HG03354 (cell line): ENCODE results near the gene PCLO.
"Not testable (repeated sequence)": the region's sequence is repeated elsewhere in the genome, so short reads cannot be mapped to it uniquely, and the experiment has no call there.

Experiments
- ATAC-seq: cut with Tn5 transposase; IDR thresholded peaks from one replicate; pipeline ENCODE4 v1.9.1; 2021; ENCODE audit warnings: mild to moderate bottlenecking; ENCODE audit not compliant: unreplicated experiment, poor library complexity, severe bottlenecking

The PCLO gene

GRCh38 chr7:82975811-82976468, 186.7 kb downstream of the PCLO start:
- no peak for ATAC-seq

- ATAC-seq, result no peak
Observed at GRCh38 chr7:82972135-82972534, 190.5 kb downstream of the PCLO start.

GRCh38 chr7:82965088-82966036, 197.3 kb downstream of the PCLO start:
- no peak for ATAC-seq

GRCh38 chr7:82964150-82964882, 198.4 kb downstream of the PCLO start:
- ATAC-seq, result peak; percentile 70

- ATAC-seq, result no peak
Observed at GRCh38 chr7:82961240-82961639, 201.4 kb downstream of the PCLO start.

- no peak for ATAC-seq
Observed at GRCh38 chr7:82959528-82959927, 203.2 kb downstream of the PCLO start.

GRCh38 chr7:82957521-82957920, 205.2 kb downstream of the PCLO start:
- ATAC-seq, result no peak

- no peak for ATAC-seq
Observed at GRCh38 chr7:82953324-82954027, 209.2 kb downstream of the PCLO start.

- no peak for ATAC-seq
Observed at GRCh38 chr7:82950436-82950835, 212.2 kb downstream of the PCLO start.

- no peak for ATAC-seq
Observed at GRCh38 chr7:82945480-82945879, 217.2 kb downstream of the PCLO start.

GRCh38 chr7:82945056-82945455, 217.6 kb downstream of the PCLO start:
- no peak for ATAC-seq

- no peak for ATAC-seq
Observed at GRCh38 chr7:82932516-82932915, 230.2 kb downstream of the PCLO start.

GRCh38 chr7:82926477-82926876, 236.2 kb downstream of the PCLO start:
- ATAC-seq, result no peak

- ATAC-seq, result no peak
Observed at GRCh38 chr7:82925331-82925730, 237.4 kb downstream of the PCLO start.

GRCh38 chr7:82906502-82906901, 256.2 kb downstream of the PCLO start:
- ATAC-seq, result no peak

GRCh38 chr7:82904871-82905270, 257.8 kb downstream of the PCLO start:
- no peak for ATAC-seq

- ATAC-seq, result not testable (repeated sequence)
Observed at GRCh38 chr7:82901098-82901497, 261.6 kb downstream of the PCLO start.

GRCh38 chr7:82897500-82897899, 265.2 kb downstream of the PCLO start:
- no peak for ATAC-seq

- ATAC-seq, result not testable (repeated sequence)
Observed at GRCh38 chr7:82894341-82894740, 268.3 kb downstream of the PCLO start.

GRCh38 chr7:82886324-82886723, 276.4 kb downstream of the PCLO start:
- ATAC-seq, result no peak
